ENCODE data around the gene ZFP14. TPM values are rescaled to one million over a fixed set of nuclear protein-coding genes. Genes with fewer than 3 reads are reported as not detected.

ZFP14 gene
- total RNA-seq (2014; rRNA removed; shearing (Covaris generic)), result 0.08 TPM in 2 replicates

GRCh38 chr19:36378625-36379509 lies at the start of gene ZFP14:
ZFP14 (minus strand) TSS chr19:36379201; CDS start chr19:36367892, 11,309 bp downstream.
- DNase-seq (ENCODE audit: low spot score), result peak; percentile 16

- no peak for DNase-seq (ENCODE audit: low spot score)
These were observed 44.9 kb upstream of the ZFP14 start for GRCh38 chr19:36423925-36424324.

GRCh38 chr19:36421749-36422481 lies 42.9 kb upstream of the ZFP14 start:
- no peak for DNase-seq (ENCODE audit: low spot score)

- no peak for DNase-seq (ENCODE audit: low spot score)
These were observed 42.2 kb upstream of the ZFP14 start for GRCh38 chr19:36420961-36421748.

GRCh38 chr19:36418287-36419001 lies 39.4 kb upstream of the ZFP14 start, which contains the start of gene ZFP82:
ZFP82 (minus strand) TSS chr19:36418644; CDS start chr19:36409789, 8,855 bp downstream.
- no peak for DNase-seq (ENCODE audit: low spot score)

GRCh38 chr19:36417752-36418286 lies 38.8 kb upstream of the ZFP14 start:
- no peak for DNase-seq (ENCODE audit: low spot score)

- DNase-seq (ENCODE audit: low spot score), result no peak
These were observed 30.8 kb upstream of the ZFP14 start for GRCh38 chr19:36409841-36410240.

- no peak for DNase-seq (ENCODE audit: low spot score)
These were observed 29.1 kb upstream of the ZFP14 start for GRCh38 chr19:36408101-36408500.

GRCh38 chr19:36404498-36404897 lies 25.5 kb upstream of the ZFP14 start:
- no peak for DNase-seq (ENCODE audit: low spot score)

- DNase-seq (ENCODE audit: low spot score), result no peak
These were observed 22.5 kb upstream of the ZFP14 start for GRCh38 chr19:36401475-36401874.

- DNase-seq (ENCODE audit: low spot score), result no peak
These were observed 19.6 kb upstream of the ZFP14 start for GRCh38 chr19:36398571-36398970.

GRCh38 chr19:36392916-36393673 lies 14.1 kb upstream of the ZFP14 start:
- DNase-seq (ENCODE audit: low spot score), result no peak

GRCh38 chr19:36379510-36379819 lies 464 bp upstream of the ZFP14 start:
- no peak for DNase-seq (ENCODE audit: low spot score)

- DNase-seq (ENCODE audit: low spot score), result no peak
These were observed 1.3 kb downstream of the ZFP14 start for GRCh38 chr19:36377541-36378178.

- no peak for DNase-seq (ENCODE audit: low spot score)
These were observed 5.3 kb downstream of the ZFP14 start for GRCh38 chr19:36373638-36374156.

GRCh38 chr19:36371886-36372285 lies 7.1 kb downstream of the ZFP14 start:
- no peak for DNase-seq (ENCODE audit: low spot score)

- DNase-seq (ENCODE audit: low spot score), result no peak
These were observed 15.2 kb downstream of the ZFP14 start for GRCh38 chr19:36363845-36364244.

GRCh38 chr19:36340786-36341372 lies 38.1 kb downstream of the ZFP14 start:
- DNase-seq (ENCODE audit: low spot score), result no peak

All from HT-29 (cell line).